HG03469 (cell line): ENCODE measurements around the gene RNF125.
"Not testable (repeated sequence)": the region's sequence is repeated elsewhere in the genome, so short reads cannot be mapped to it uniquely, and the experiment has no call there.

ENCODE experiments used
- ATAC-seq: cut with Tn5 transposase; IDR thresholded peaks from one replicate; pipeline ENCODE4 v1.9.1; 2021; ENCODE audit warnings: mild to moderate bottlenecking, moderate library complexity, moderate number of reproducible peaks; ENCODE audit not compliant: unreplicated experiment

The RNF125 gene

DNA sequence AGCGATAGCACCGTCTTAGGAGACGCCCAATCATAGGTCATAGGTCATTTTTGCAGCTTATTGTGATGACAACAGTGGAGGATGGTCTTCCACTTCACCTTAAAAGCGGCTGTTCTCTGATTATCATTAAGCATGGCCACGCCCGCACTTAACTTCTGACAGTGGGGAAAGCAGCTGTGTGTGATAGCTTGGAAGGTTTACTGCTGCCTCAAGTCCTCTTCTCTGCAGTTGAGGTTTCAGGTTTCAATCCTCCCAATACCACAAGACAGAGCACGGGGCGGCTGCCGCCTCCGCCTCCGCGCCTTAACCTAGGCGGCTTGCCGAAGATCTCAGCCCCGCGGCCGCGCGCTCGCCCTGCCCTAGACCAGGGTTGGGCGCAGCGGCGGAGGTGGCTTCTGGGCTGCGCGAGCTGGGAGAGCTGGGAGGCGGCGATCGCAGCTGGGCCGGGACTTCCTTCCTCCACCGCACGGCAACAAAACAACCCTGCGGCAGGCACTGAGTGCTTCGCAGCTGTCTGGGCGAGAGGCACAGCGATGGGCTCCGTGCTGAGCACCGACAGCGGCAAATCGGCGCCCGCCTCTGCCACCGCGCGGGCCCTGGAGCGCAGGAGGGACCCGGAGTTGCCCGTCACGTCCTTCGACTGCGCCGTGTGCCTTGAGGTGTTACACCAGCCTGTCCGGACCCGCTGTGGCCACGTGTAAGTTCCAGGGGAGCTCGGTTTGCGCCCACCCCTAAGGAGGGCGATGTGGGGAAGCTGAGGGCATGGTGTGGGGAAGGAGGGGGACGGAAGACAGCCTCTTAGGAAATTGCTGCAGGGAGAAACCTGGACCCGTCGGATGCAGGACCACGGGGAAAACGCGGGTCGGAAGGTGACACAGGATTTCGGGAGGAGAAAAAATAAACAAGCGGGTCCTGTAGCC is at the start of gene RNF125:
TSS of gene RNF125 (plus strand) at position 495 of the 920 bp plus-strand sequence. CDS start at position 534, 39 bp downstream.
- ATAC-seq = peak; percentile 89

GRCh38 chr18:31970617-31971016 is 48.0 kb upstream of the RNF125 start:
- no peak for ATAC-seq

DNA sequence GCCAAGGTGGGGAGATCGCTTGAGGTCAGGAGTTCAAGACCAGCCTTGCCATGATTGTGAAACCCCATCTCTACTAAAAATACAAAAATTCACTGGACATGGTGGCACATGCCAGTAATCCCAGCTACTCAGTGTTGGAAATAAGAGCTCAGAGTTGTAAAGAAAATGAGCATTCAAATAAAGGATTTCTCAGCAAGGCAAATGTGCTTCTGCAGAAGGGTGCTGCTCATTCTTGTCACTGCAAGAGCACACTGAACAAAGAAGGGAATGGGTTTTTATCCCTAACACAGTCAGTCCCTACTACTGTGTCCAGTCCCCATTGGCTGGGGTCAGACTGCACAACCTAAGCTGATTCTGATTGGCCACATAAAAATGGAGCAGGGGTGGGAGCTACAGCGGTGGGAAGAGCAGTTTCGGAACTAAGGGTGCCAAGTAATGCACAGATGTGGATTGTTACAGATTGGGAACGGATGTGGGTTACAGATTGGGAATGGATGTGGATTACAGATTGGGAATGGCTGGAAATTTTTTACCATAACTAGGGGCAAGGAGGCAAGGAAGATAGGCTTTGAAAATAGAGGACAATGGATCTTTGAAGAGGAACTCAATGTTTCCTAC is 44.6 kb upstream of the RNF125 start:
- ATAC-seq = no peak

- no peak for ATAC-seq
Observed at GRCh38 chr18:31976242-31976641, 42.4 kb upstream of the RNF125 start.

DNA sequence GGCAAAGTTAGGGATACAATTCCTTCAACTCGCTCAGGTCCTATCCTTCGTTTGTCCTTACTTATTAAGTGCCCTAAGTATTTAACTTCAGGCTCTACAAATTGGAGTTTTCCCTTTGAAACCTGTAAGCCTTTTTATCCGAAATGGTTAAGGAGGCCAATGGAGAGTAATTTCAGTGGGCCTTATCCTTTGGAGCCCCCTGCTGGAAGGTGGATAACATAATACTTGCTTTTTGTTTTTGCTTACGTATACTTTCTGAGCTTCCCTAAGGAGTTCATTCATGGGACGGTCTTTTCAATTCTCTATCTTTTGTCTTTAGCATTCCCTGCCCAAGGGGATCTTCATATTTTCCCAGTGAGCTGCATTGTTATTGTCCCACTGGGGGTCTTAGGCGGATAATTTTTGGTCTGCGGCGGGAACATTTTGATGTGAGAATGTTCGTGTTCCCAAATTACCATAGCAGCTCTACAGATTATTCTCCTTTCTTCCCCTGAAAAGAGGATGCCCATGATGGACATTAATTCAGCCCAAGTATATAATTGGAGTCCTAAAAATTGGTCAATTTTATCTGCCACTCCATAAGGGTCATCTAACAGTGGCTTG is 41.3 kb upstream of the RNF125 start:
- ATAC-seq = no peak

DNA sequence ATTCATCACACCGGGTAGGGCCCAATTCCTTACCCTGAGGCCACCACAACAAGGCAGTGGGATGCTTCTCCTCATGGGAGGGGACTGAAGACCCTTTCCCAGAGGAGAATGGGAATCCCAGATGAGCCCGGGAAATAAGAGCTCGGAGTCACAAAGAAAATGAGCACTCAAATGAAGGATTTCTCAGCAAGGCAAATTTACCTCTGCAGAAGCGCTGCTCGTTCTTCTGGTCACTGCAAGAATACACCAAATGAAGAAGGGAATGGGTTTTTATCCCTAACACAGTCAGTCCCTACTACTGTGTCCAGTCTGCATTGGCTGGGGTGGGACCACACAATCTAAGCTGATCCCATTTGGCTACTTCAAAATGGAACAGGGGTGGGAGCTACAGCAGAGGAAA is 40.0 kb upstream of the RNF125 start:
- ATAC-seq = no peak

GRCh38 chr18:31979714-31980113 is 38.9 kb upstream of the RNF125 start:
- no peak for ATAC-seq

- ATAC-seq = no peak
Observed at GRCh38 chr18:31980863-31981262, 37.8 kb upstream of the RNF125 start.

GRCh38 chr18:31983020-31983419 is 35.6 kb upstream of the RNF125 start:
- ATAC-seq = no peak

GRCh38 chr18:31983976-31984375 is 34.6 kb upstream of the RNF125 start:
- no peak for ATAC-seq

GRCh38 chr18:31990823-31991222 is 27.8 kb upstream of the RNF125 start:
- peak; percentile 100 for ATAC-seq

DNA sequence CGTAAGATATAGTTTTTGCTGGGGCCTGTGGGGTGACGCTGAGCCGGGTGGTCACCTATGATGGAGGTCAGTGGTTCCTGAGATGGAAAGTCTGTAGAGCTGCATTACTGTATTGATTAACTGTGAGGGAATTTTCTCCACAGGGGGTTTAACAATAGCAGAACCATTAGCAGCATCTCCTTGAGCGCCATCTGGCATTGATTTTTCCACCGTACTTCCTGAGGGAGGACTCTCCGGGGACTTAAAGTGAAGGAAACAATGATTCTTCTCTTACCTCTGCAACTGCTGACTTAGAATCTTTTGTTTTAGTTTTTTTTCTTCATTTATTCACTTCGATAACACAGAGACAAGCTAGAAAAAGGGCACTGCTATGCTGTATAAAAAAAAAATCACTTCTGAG is 22.6 kb upstream of the RNF125 start:
- ATAC-seq = no peak

DNA sequence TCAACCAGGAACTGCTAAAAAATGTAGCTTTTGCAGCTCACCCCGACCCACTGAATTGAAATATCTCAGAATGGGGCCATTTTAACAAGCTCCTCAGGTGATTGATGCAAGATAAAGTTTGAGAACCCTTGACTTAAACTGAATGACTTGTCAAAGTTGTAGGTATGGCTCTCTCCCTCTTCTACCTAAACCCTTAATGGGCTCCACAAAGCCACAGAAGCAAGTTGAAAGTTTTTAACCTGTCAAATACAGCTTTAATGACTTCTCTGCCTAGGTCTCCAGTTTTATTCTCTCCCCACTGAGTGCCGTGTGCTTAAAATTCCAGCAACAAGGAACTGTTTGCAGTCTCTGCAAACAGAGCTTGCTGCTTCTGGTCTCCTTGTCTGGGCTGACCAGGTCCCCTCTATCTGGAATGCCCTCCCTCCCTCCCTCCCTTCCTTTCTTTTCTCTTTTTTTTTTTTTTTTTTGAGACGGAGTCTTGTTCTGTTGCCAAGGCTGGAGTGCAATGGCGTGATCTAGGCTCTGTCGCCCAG is 19.7 kb upstream of the RNF125 start:
- ATAC-seq = no peak

- ATAC-seq = not testable (repeated sequence)
Observed at GRCh38 chr18:32001141-32001540, 17.5 kb upstream of the RNF125 start.

GRCh38 chr18:32003822-32004221 is 14.8 kb upstream of the RNF125 start:
- not testable (repeated sequence) for ATAC-seq

GRCh38 chr18:32010124-32010721 is 8.4 kb upstream of the RNF125 start:
- ATAC-seq = no peak

- ATAC-seq = no peak
Observed at GRCh38 chr18:32011193-32011592, 7.4 kb upstream of the RNF125 start.

GRCh38 chr18:32019251-32019948 is 775 bp downstream of the RNF125 start:
- ATAC-seq = no peak

- ATAC-seq = not testable (repeated sequence)
Observed at GRCh38 chr18:32019949-32020625, 1.5 kb downstream of the RNF125 start.
